Uterus (tissue), 4 donors: Measurements from ENCODE around the gene P3H2. TPM values are rescaled to one million over a fixed set of nuclear protein-coding genes. Genes with fewer than 3 reads are reported as not detected.

ENCODE experiments used
- DNase-seq, 2 donors: peaks; one replicate each; pipeline ENCODE4 v3.0.0-alpha.2; 2019 to 2020
- H3K27ac ChIP-seq, 2 donors: fragments of 200-600 bp; sonication (generic); 1 replicate in 1 of 2; 2 replicates in 1 of 2; pipeline ENCODE4 v1.5.1; 2016 to 2018
- H3K27me3 ChIP-seq, 2 donors: fragments of 200-600 bp; sonication (generic); one replicate each; pipeline ENCODE4 v1.5.1; 2018 to 2019; ENCODE audit warnings: control low read depth in 1 of 2
- H3K36me3 ChIP-seq, 2 donors: fragments of 200-600 bp; sonication (generic); one replicate each; pipeline ENCODE4 v1.5.1; 2019; ENCODE audit warnings: control low read depth in 1 of 2
- H3K4me1 ChIP-seq, 2 donors: fragments of 200-600 bp; sonication (generic); one replicate each; pipeline ENCODE4 v1.5.1; 2018 to 2019; ENCODE audit warnings: control low read depth in 1 of 2
- H3K4me3 ChIP-seq, 2 donors: fragments of 200-600 bp; sonication (generic); 1 replicate in 1 of 2; 2 replicates in 1 of 2; pipeline ENCODE4 v1.5.1; 2018 to 2019; ENCODE audit warnings: mild to moderate bottlenecking in 1 of 2
- H3K9me3 ChIP-seq, 2 donors: fragments of 200-600 bp; sonication (generic); one replicate each; pipeline ENCODE4 v1.5.1; 2019; ENCODE audit warnings: control low read depth in 1 of 2
- POLR2A ChIP-seq, 2 donors: fragments of 450-650 bp; IDR thresholded peaks; one replicate each; pipeline ENCODE4 v1.6.1; 2016; ENCODE audit warnings: antibody characterized with exemption in 2 of 2, mild to moderate bottlenecking in 1 of 2, moderate library complexity in 1 of 2
- intact Hi-C: fragments of 100-400 bp; cut with DNase I; formaldehyde crosslinking; loops from one replicate; pipeline ENCODE4 v1.15.1; 2023; ENCODE audit warnings: low total_unique reads
- total RNA-seq, 4 donors: library from RNA; depleted of rRNA in 3 of 4; stranded (reverse); fragments of >200 nt in 3 of 4; gene quantifications; one replicate each; pipeline versions ENCODE4 v1.1.0 to v1.2.4, GENCODE V29; 2014 to 2023
- TF ChIP-seq, protein P1 (sequence below), 4 experiments: fragments of 200-600 bp in 2 of 4; fragments of 450-650 bp in 2 of 4; sonication (generic) in 2 of 4; IDR thresholded peaks; one replicate each; pipeline ENCODE4 v1.5.1; 2016 to 2019; ENCODE audit warnings: antibody characterized with exemption in 4 of 4, mild to moderate bottlenecking in 2 of 4, moderate library complexity in 1 of 4
- donor health status: DM: yes; HTN: yes; CAD: no.

P3H2 gene
- total RNA-seq, 4 donors from 2014 or later, result 12.6 to 441 (median 30.6) TPM

DNA sequence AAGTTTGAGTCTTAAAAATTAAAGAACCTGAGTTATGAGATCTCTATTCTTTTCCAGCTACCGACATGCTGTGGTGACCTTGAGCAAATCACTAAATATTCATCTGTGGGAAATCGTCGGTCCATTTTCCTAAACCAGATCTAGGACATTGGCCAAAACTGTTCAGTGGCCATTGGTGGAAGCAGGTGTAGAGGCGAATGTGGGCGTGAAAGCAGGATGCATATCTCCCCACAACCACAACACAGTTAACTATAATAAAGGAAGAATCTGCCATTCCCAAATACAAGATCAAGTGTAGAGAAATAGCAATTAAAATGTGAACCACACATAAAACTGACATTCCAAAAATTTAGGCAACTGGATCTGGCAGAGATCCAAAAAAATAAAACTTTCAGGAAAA, 129.9 kb downstream of the P3H2 start:
- Histone ChIP-seq H3K9me3 (no peaks in the 10 kb centered on the region), H3K4me1 (no peaks in the 10 kb centered on the region), H3K4me3 (no peak overlapping the region), H3K36me3 (no peaks in the 10 kb centered on the region), H3K27me3 (no peaks in the 10 kb centered on the region), H3K27ac (no peak overlapping the region)
- intact Hi-C loops, result no loop called here
- TF ChIP-seq, protein P1, sequence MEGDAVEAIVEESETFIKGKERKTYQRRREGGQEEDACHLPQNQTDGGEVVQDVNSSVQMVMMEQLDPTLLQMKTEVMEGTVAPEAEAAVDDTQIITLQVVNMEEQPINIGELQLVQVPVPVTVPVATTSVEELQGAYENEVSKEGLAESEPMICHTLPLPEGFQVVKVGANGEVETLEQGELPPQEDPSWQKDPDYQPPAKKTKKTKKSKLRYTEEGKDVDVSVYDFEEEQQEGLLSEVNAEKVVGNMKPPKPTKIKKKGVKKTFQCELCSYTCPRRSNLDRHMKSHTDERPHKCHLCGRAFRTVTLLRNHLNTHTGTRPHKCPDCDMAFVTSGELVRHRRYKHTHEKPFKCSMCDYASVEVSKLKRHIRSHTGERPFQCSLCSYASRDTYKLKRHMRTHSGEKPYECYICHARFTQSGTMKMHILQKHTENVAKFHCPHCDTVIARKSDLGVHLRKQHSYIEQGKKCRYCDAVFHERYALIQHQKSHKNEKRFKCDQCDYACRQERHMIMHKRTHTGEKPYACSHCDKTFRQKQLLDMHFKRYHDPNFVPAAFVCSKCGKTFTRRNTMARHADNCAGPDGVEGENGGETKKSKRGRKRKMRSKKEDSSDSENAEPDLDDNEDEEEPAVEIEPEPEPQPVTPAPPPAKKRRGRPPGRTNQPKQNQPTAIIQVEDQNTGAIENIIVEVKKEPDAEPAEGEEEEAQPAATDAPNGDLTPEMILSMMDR (IDR thresholded peaks at IDR 0.05), result no peak
- no peak for TF ChIP-seq POLR2A (IDR thresholded peaks at IDR 0.05)
- DNase-seq, result no peak

DNA sequence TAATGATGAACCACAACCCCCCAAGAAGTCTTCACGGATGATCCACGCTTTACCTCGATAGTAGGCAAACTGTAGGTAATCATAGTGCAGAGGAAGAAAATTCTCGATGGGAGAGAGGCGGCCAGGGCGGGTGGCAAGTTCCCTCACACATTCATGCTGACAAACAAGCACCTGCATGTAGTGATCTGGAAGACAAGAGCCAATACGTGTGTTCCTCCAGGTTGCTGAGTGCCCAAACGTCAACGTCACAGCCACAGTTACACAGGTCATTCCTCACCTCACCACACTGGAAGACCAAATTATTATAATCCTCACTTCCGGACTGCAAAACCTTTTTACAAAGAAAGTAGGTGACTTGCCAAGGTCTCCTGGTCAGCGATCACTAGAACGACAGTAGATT, 131.8 kb downstream of the P3H2 start:
- Histone ChIP-seq H3K4me3 (no peak overlapping the region), H3K9me3 (no peaks in the 10 kb centered on the region), H3K4me1 (no peaks in the 10 kb centered on the region), H3K27ac (no peak overlapping the region), H3K36me3 (no peaks in the 10 kb centered on the region), H3K27me3 (no peaks in the 10 kb centered on the region)
- intact Hi-C loops, result no loop called here
- no peak for DNase-seq
- TF ChIP-seq POLR2A (IDR thresholded peaks at IDR 0.05), result no peak

DNA sequence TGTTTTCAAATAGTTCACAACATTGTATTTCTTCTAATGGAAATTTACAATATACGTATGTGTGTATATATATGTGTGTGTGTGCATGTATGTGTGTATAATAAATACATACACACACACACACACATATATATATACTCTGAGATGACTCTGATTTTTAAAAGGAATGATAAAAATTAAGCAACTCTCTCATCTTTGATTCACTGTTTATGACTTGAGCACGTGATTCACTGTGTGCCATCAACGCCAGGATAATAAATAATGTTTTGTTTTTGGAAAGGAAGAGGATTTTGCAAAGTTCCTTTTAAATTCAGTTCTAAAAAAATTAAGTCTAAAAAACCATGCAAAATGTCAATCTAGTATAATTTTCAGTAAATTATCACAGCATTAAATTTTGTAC, 132.4 kb downstream of the P3H2 start:
- TF ChIP-seq, protein P1 (IDR thresholded peaks at IDR 0.05), result no peak
- TF ChIP-seq POLR2A (IDR thresholded peaks at IDR 0.05), result no peak
- intact Hi-C loops, result no loop called here
- no peaks in the 10 kb centered on the region for H3K9me3 ChIP-seq
- no peaks in the 10 kb centered on the region for H3K36me3 ChIP-seq
- H3K27me3 ChIP-seq, result no peaks in the 10 kb centered on the region
- DNase-seq, result no peak
- H3K27ac ChIP-seq, result no peak overlapping the region
- no peaks in the 10 kb centered on the region for H3K4me1 ChIP-seq
- no peak overlapping the region for H3K4me3 ChIP-seq

DNA sequence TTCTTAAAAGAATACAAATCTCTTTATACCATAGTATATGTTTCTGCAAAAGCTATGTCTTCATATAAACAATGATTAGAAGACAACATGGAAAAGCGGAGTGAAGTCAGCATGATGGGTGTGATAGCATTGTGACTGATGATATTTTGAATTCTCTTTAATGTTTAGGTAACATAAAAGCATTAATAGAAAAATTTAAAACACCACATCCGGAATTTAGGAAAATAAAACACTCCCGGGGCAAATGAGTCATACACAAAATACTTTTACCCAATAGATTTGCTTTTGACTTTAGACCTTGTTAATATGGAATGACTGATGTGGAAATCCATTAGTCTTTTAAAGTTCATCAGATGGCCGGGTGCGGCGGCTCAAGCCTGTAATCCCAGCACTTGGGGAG, 134.7 kb downstream of the P3H2 start:
- intact Hi-C loops, result no loop called here
- Histone ChIP-seq H3K4me3 (no peak overlapping the region), H3K27me3 (no peaks in the 10 kb centered on the region), H3K9me3 (no peaks in the 10 kb centered on the region), H3K4me1 (no peaks in the 10 kb centered on the region), H3K27ac (no peak overlapping the region), H3K36me3 (no peaks in the 10 kb centered on the region)
- no peak for TF ChIP-seq POLR2A (IDR thresholded peaks at IDR 0.05)
- TF ChIP-seq, protein P1 (IDR thresholded peaks at IDR 0.05), result no peak
- no peak for DNase-seq

DNA sequence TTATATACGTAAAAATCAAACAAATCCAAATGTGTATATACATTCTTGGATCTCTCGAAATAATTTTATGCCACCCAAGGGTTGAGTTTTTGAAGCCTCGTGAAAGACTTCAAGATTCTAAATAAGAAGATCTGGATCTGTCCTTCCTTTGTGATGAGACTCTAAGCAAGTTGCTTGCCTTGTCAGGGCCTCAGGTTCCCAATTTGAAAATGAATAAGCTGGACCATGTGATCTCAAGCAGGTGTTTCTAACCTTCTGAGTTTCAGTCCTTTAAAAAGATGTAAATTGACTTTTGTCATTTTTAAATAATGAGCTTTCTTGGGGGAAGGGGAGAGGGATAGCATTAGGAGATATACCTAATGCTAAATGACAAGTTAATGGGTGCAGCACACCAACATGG, 137.1 kb downstream of the P3H2 start:
- DNase-seq, result no peak
- H3K27me3 ChIP-seq, result no peaks in the 10 kb centered on the region
- intact Hi-C loops, result no loop called here
- TF ChIP-seq POLR2A (IDR thresholded peaks at IDR 0.05), result no peak
- TF ChIP-seq, protein P1 (IDR thresholded peaks at IDR 0.05), result no peak
- no peaks in the 10 kb centered on the region for H3K36me3 ChIP-seq
- H3K4me3 ChIP-seq, result no peak overlapping the region
- no peaks in the 10 kb centered on the region for H3K4me1 ChIP-seq
- H3K27ac ChIP-seq, result no peak overlapping the region
- H3K9me3 ChIP-seq, result no peaks in the 10 kb centered on the region

DNA sequence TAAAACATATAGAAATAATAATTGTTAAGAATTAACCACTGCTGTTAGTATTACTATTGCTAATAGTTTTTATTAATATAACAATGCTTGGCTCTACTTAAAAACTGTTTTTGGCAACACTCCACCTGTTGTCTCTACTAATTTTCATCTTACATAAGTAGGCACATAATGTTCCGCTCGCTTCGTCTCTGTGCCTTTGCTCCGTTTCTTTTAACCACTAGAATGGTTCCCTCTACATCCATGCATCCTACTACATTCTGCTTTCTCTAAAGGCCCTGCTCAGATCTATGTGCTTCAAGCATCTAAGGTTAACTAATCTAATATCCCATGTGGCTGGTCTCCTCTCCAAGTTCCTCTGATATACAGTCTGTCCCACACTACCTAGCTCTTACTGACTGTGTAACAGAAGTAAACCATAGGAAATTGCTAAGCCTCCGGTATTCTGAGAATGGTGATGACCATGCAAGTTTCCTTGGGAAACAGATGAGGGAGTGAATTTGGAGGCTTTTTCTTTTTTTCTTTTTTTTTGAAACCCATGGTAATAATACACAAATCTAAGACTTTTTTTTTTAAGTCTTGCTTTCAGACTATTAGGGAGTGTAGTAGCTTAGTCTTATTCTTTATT, 138.3 kb downstream of the P3H2 start:
- no peaks in the 10 kb centered on the region for H3K27me3 ChIP-seq
- H3K4me3 ChIP-seq, result no peak overlapping the region
- no peak for DNase-seq
- H3K36me3 ChIP-seq, result no peaks in the 10 kb centered on the region
- intact Hi-C loops, result no loop called here
- H3K4me1 ChIP-seq, result no peaks in the 10 kb centered on the region
- H3K9me3 ChIP-seq, result no peaks in the 10 kb centered on the region
- peak overlapping the region; percentile 6 to 59 for H3K27ac ChIP-seq
- TF ChIP-seq, protein P1 (IDR thresholded peaks at IDR 0.05), result no peak
- TF ChIP-seq POLR2A (IDR thresholded peaks at IDR 0.05), result no peak
